SK-N-SH treated with all-trans-retinoic acid at 6 μM for 48 hours (cell line): ENCODE data around the gene SEMA7A.

ENCODE experiments used
- ATAC-seq: fragments of 200-7000 bp; cut with Tn5 transposase; 3 replicates; pipeline ENCODE4 v1.9.1; 2020; ENCODE audit warnings: mild to moderate bottlenecking, moderate library complexity
- ARNTL ChIP-seq: fragments of 450-650 bp; formaldehyde crosslinking; IDR thresholded peaks from 2 replicates; pipeline ENCODE4 v1.5.0; 2020; ENCODE audit warnings: low read depth, mild to moderate bottlenecking, moderate library complexity, borderline replicate concordance
- BACH2 ChIP-seq: fragments of 250-450 bp; sonication (Bioruptor Pico); IDR thresholded peaks from 2 replicates; pipeline ENCODE4 v1.9.0; 2021; ENCODE audit warnings: mild to moderate bottlenecking, borderline replicate concordance
- CSDC2 ChIP-seq: fragments of 250-450 bp; sonication (Bioruptor Pico); IDR thresholded peaks from 2 replicates; pipeline ENCODE4 v1.5.0; 2020; ENCODE audit warnings: mild to moderate bottlenecking, moderate library complexity
- GLIS3 ChIP-seq: fragments of 250-450 bp; sonication (Bioruptor Pico); IDR thresholded peaks from 2 replicates; pipeline ENCODE4 v1.5.0; 2020; ENCODE audit warnings: mild to moderate bottlenecking, moderate library complexity
- ISL1 ChIP-seq: fragments of 250-450 bp; sonication (Bioruptor Pico); IDR thresholded peaks from 2 replicates; pipeline ENCODE4 v2.1.2; 2022; ENCODE audit warnings: mild to moderate bottlenecking, moderate library complexity
- OSR1 ChIP-seq: fragments of 250-450 bp; sonication (Bioruptor Pico); IDR thresholded peaks from 2 replicates; pipeline ENCODE4 v1.8.0; 2022; ENCODE audit warnings: moderate library complexity, mild to moderate bottlenecking, inconsistent platforms
- PPARA ChIP-seq: fragments of 250-450 bp; sonication (Bioruptor Pico); IDR thresholded peaks from 2 replicates; pipeline ENCODE4 v1.5.0; 2020; ENCODE audit warnings: mild to moderate bottlenecking, borderline replicate concordance
- RARB ChIP-seq: fragments of 250-450 bp; sonication (Bioruptor Pico); IDR thresholded peaks from 2 replicates; pipeline ENCODE4 v1.8.0; 2021; ENCODE audit warnings: mild to moderate bottlenecking, moderate library complexity
- SNAI2 ChIP-seq: fragments of 250-450 bp; sonication (Bioruptor Pico); IDR thresholded peaks from 2 replicates; pipeline ENCODE4 v1.5.0; 2020; ENCODE audit warnings: mild to moderate bottlenecking, moderate library complexity
- TOX ChIP-seq: fragments of 250-450 bp; sonication (Bioruptor Pico); IDR thresholded peaks from 2 replicates; pipeline ENCODE4 v1.8.0; 2021; ENCODE audit warnings: mild to moderate bottlenecking, moderate library complexity, borderline replicate concordance
- ZC3H10 ChIP-seq: fragments of 250-450 bp; sonication (Bioruptor Pico); IDR thresholded peaks from 2 replicates; pipeline ENCODE4 v1.5.1; 2021; ENCODE audit warnings: mild to moderate bottlenecking, moderate library complexity
- ZFP3 ChIP-seq: fragments of 250-450 bp; sonication (Bioruptor Pico); IDR thresholded peaks from 2 replicates; pipeline ENCODE4 v1.5.0; 2020; ENCODE audit warnings: mild to moderate bottlenecking, moderate library complexity
- ZFP30 ChIP-seq: fragments of 450-650 bp; formaldehyde crosslinking; IDR thresholded peaks from 2 replicates; pipeline ENCODE4 v1.5.0; 2022; ENCODE audit warnings: mild to moderate bottlenecking, moderate library complexity
- ZNF565 ChIP-seq: fragments of 450-650 bp; formaldehyde crosslinking; conservative IDR thresholded peaks from 2 replicates; pipeline ENCODE4 v1.5.0; 2020; ENCODE audit warnings: low read depth, mild to moderate bottlenecking, moderate library complexity
- ZNF8 ChIP-seq: fragments of 450-650 bp; formaldehyde crosslinking; IDR thresholded peaks from 2 replicates; pipeline ENCODE4 v1.5.0; 2020; ENCODE audit warnings: mild to moderate bottlenecking, moderate library complexity
- TF ChIP-seq, protein P1 (sequence below): fragments of 250-450 bp; sonication (Bioruptor Pico); IDR thresholded peaks from 2 replicates; pipeline ENCODE4 v1.5.0; 2020; ENCODE audit warnings: mild to moderate bottlenecking, moderate library complexity
- TF ChIP-seq, protein P2 (sequence below): fragments of 250-450 bp; sonication (Bioruptor Pico); IDR thresholded peaks from 2 replicates; pipeline ENCODE4 v1.8.0; 2021; ENCODE audit warnings: low read depth, mild to moderate bottlenecking, moderate library complexity, borderline replicate concordance
- TF ChIP-seq, protein P3 (sequence below): fragments of 250-450 bp; sonication (Bioruptor Pico); IDR thresholded peaks from 2 replicates; pipeline ENCODE4 v1.5.1; 2021; ENCODE audit warnings: mild to moderate bottlenecking, moderate library complexity
- TF ChIP-seq, protein P4 (sequence below): fragments of 250-450 bp; sonication (Bioruptor Pico); IDR thresholded peaks from 2 replicates; pipeline ENCODE4 v1.8.0; 2020; ENCODE audit warnings: mild to moderate bottlenecking, moderate library complexity, borderline replicate concordance

Gene SEMA7A

DNA sequence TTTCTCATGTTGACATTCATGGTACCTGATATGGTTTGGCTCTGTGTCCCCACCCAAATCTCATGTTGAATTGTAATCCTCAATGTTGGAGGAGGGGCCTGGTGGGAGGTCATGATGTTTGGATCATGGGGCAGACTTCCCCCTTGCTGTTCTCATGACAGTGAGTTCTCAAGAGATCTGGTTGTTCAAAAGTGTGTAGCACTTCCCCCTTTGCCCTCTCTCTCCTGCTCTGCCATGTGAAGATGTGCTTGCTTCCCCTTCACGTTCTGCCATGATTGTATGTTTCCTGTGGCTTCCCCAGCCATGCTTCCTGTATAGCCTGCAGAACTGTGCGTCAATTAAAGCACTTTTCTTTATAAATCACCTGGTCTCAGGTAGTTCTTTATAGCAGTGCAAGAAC is 30.5 kb upstream of the SEMA7A start:
- no peak for ATAC-seq
- TF ChIP-seq ZNF565 (CRISPR knock-in tag): no peak
- TF ChIP-seq OSR1 (CRISPR knock-in tag): no peak
- TF ChIP-seq ZNF8 (CRISPR knock-in tag): no peak
- TF ChIP-seq ISL1 (CRISPR knock-in tag): no peak
- TF ChIP-seq, protein P1, sequence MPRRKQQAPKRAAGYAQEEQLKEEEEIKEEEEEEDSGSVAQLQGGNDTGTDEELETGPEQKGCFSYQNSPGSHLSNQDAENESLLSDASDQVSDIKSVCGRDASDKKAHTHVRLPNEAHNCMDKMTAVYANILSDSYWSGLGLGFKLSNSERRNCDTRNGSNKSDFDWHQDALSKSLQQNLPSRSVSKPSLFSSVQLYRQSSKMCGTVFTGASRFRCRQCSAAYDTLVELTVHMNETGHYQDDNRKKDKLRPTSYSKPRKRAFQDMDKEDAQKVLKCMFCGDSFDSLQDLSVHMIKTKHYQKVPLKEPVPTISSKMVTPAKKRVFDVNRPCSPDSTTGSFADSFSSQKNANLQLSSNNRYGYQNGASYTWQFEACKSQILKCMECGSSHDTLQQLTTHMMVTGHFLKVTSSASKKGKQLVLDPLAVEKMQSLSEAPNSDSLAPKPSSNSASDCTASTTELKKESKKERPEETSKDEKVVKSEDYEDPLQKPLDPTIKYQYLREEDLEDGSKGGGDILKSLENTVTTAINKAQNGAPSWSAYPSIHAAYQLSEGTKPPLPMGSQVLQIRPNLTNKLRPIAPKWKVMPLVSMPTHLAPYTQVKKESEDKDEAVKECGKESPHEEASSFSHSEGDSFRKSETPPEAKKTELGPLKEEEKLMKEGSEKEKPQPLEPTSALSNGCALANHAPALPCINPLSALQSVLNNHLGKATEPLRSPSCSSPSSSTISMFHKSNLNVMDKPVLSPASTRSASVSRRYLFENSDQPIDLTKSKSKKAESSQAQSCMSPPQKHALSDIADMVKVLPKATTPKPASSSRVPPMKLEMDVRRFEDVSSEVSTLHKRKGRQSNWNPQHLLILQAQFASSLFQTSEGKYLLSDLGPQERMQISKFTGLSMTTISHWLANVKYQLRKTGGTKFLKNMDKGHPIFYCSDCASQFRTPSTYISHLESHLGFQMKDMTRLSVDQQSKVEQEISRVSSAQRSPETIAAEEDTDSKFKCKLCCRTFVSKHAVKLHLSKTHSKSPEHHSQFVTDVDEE (CRISPR knock-in tag): no peak
- TF ChIP-seq, protein P2, sequence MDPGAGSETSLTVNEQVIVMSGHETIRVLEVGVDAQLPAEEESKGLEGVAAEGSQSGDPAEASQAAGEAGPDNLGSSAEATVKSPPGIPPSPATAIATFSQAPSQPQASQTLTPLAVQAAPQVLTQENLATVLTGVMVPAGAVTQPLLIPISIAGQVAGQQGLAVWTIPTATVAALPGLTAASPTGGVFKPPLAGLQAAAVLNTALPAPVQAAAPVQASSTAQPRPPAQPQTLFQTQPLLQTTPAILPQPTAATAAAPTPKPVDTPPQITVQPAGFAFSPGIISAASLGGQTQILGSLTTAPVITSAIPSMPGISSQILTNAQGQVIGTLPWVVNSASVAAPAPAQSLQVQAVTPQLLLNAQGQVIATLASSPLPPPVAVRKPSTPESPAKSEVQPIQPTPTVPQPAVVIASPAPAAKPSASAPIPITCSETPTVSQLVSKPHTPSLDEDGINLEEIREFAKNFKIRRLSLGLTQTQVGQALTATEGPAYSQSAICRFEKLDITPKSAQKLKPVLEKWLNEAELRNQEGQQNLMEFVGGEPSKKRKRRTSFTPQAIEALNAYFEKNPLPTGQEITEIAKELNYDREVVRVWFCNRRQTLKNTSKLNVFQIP (CRISPR knock-in tag): no peak
- TF ChIP-seq BACH2 (CRISPR knock-in tag): no peak
- TF ChIP-seq TOX (CRISPR knock-in tag): no peak
- TF ChIP-seq, protein P3, sequence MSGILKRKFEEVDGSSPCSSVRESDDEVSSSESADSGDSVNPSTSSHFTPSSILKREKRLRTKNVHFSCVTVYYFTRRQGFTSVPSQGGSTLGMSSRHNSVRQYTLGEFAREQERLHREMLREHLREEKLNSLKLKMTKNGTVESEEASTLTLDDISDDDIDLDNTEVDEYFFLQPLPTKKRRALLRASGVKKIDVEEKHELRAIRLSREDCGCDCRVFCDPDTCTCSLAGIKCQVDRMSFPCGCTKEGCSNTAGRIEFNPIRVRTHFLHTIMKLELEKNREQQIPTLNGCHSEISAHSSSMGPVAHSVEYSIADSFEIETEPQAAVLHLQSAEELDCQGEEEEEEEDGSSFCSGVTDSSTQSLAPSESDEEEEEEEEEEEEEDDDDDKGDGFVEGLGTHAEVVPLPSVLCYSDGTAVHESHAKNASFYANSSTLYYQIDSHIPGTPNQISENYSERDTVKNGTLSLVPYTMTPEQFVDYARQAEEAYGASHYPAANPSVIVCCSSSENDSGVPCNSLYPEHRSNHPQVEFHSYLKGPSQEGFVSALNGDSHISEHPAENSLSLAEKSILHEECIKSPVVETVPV: no peak
- TF ChIP-seq ZFP30 (CRISPR knock-in tag): no peak

DNA sequence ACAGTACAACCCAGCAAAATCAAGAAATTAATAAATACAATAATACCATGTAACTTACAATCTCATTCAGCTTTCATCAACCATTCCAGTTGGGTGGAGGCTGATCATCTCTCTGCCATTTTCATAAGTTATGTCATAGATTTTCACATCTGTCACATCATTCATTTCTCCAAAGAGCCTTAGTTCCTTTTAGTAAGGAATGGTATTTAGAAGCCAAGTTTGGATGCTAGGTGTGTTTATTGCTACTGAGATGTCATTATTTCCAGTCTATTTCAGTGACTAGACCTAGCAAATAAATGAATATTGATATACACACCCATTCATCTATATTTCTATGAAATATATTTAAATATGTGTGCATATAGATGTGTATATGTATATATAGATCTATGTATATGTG is 29.9 kb upstream of the SEMA7A start:
- TF ChIP-seq OSR1 (CRISPR knock-in tag): no peak
- TF ChIP-seq SNAI2 (CRISPR knock-in tag): no peak
- no peak for TF ChIP-seq GLIS3 (CRISPR knock-in tag)
- TF ChIP-seq ZC3H10 (CRISPR knock-in tag): no peak
- TF ChIP-seq, protein P3: no peak
- TF ChIP-seq ZNF8 (CRISPR knock-in tag): no peak
- TF ChIP-seq TOX (CRISPR knock-in tag): no peak
- TF ChIP-seq RARB (CRISPR knock-in tag): no peak
- TF ChIP-seq ARNTL: no peak
- TF ChIP-seq ZFP30 (CRISPR knock-in tag): no peak
- no peak for TF ChIP-seq PPARA (CRISPR knock-in tag)
- TF ChIP-seq, protein P4, sequence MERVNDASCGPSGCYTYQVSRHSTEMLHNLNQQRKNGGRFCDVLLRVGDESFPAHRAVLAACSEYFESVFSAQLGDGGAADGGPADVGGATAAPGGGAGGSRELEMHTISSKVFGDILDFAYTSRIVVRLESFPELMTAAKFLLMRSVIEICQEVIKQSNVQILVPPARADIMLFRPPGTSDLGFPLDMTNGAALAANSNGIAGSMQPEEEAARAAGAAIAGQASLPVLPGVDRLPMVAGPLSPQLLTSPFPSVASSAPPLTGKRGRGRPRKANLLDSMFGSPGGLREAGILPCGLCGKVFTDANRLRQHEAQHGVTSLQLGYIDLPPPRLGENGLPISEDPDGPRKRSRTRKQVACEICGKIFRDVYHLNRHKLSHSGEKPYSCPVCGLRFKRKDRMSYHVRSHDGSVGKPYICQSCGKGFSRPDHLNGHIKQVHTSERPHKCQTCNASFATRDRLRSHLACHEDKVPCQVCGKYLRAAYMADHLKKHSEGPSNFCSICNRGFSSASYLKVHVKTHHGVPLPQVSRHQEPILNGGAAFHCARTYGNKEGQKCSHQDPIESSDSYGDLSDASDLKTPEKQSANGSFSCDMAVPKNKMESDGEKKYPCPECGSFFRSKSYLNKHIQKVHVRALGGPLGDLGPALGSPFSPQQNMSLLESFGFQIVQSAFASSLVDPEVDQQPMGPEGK (CRISPR knock-in tag): no peak
- TF ChIP-seq ISL1 (CRISPR knock-in tag): no peak
- no peak for TF ChIP-seq ZFP3 (CRISPR knock-in tag)
- TF ChIP-seq, protein P2 (CRISPR knock-in tag): no peak
- no peak for TF ChIP-seq CSDC2
- no peak for ATAC-seq
